Heart right ventricle (tissue), 16 donors: ENCODE data around the gene CRMP1. TPM values are rescaled to one million over a fixed set of nuclear protein-coding genes. Genes with fewer than 3 reads are reported as not detected.

ENCODE experiments used
- ATAC-seq, 8 donors: fragments of 200-7000 bp; cut with Tn5 transposase; one replicate each; pipeline ENCODE4 v1.9.1; 2020; ENCODE audit warnings: mild to moderate bottlenecking in 8 of 8, moderate library complexity in 8 of 8, moderate number of reproducible peaks in 1 of 8
- DNase-seq, 2 donors: peaks; one replicate each; pipeline ENCODE4 v3.0.0-alpha.2; 2020
- H3K27ac ChIP-seq, 10 donors: fragments of 200-600 bp; sonication (generic) in 2 of 10; one replicate each; pipeline versions ENCODE4 v1.5.0 to v1.8.0; 2020 to 2022; ENCODE audit warnings: mild to moderate bottlenecking in 3 of 10
- H3K27me3 ChIP-seq, 7 donors: fragments of 200-600 bp; one replicate each; pipeline ENCODE4 v1.8.0; 2021 to 2022; ENCODE audit warnings: mild to moderate bottlenecking in 2 of 7
- H3K36me3 ChIP-seq, 9 donors: fragments of 200-600 bp; sonication (generic) in 1 of 9; one replicate each; pipeline versions ENCODE4 v1.5.0 to v1.8.0; 2020 to 2022; ENCODE audit warnings: mild to moderate bottlenecking in 2 of 9
- H3K4me1 ChIP-seq, 9 donors: fragments of 200-600 bp; sonication (generic) in 1 of 9; one replicate each; pipeline versions ENCODE4 v1.5.0 to v1.8.0; 2020 to 2022; ENCODE audit warnings: mild to moderate bottlenecking in 4 of 9
- H3K4me3 ChIP-seq, 10 donors: fragments of 200-600 bp; sonication (generic) in 2 of 10; one replicate each; pipeline versions ENCODE4 v1.5.0 to v1.8.0; 2020 to 2022; ENCODE audit warnings: mild to moderate bottlenecking in 7 of 10, moderate library complexity in 2 of 10
- H3K9me3 ChIP-seq, 11 donors: fragments of 200-600 bp in 10 of 11; sonication (generic) in 2 of 11; one replicate each; pipeline versions ENCODE4 v1.5.0 to v1.8.0; 2013 to 2022; ENCODE audit warnings: mild to moderate bottlenecking in 2 of 11, control low read depth in 1 of 11, moderate library complexity in 1 of 11
- CTCF ChIP-seq, 9 donors: fragments of 200-600 bp; sonication (generic) in 2 of 9; IDR thresholded peaks; one replicate each; pipeline versions ENCODE4 v1.5.0 to v1.8.0; 2021 to 2022; ENCODE audit warnings: antibody characterized with exemption in 9 of 9, mild to moderate bottlenecking in 5 of 9, moderate library complexity in 1 of 9
- whole genome bisulfite sequencing, 2 donors: extraction: QIAGEN DNeasy Blood & Tissue Kit; methylation state at CpG; one replicate each; pipeline ENCODE4 v1.1.7; 2013; ENCODE audit warnings: inconsistent platforms in 1 of 2; 5-methylcytosine and 5-hydroxymethylcytosine counted together
- intact Hi-C, 10 donors: fragments of 100-400 bp; cut with DNase I; formaldehyde crosslinking; loops; one replicate each; pipeline versions ENCODE4 v1.11.1 to v1.14.2; 2022
- polyA plus RNA-seq, 2 donors: library from polyadenylated mRNA; stranded (reverse); fragments of 200-250 nt; gene quantifications; one replicate each; pipeline ENCODE4 v1.2.3, GENCODE V29; 2013
- total RNA-seq, 10 donors: library from RNA; stranded (reverse); fragmentation: NEBNext Ultra II Directional in 3 of 10; extraction: Animal tissue kit (Norgen Biotek cat#: 25700) in 3 of 10; gene quantifications; one replicate each; pipeline versions ENCODE4 v1.2.1 to v1.2.4, GENCODE V29; 2021 to 2023
- donor health status: Arrhythmogenic right ventricular cardiomyopathy.
- donor health status: ischemic (EF 13 %, LVEDD 7.1; RV severe dilation, severe dysfunction).
- donor health status: healthy with polysubstance abuse.
- donor health status: DM: no; HTN: yes; CAD: no.
- donor health status: DM: no; HTN: no; CAD: no.
- donor health status: ischemic (EF 25% LVEDD 6.9; RV normal size, moderate dysfunction).
- donor health status: ischemic (EF 25% LVEDD 5.7; RV mildly dilated, moderate dysfunction).
- donor health status: healthy.
- donor health status: DM: yes; HTN: yes; CAD: no.
- donor health status: Ischemic cardiomyopathy.
- donor health status: ischemic (EF 35%, LVEDD 5.7; RV mildly dilated, moderate dysfunction).
- donor health status: nonischemic (EF 11% LVEDD 7.7; RV severe dilation, severe dysfunction).
- donor health status: DM: yes; HTN: yes; CAD: no.
- donor health status: PGD.
- donor health status: ischemic (EF 29% LVEDD 5.4; RV normal size, mild dysfunction).
- donor health status: nonischemic (EF 23%, LVEDD 6.1; RV moderate dilation, normal function).

CRMP1 gene
- total and polyA plus RNA-seq, 12 donors = 0.40 to 2.3 (median 0.95) TPM

GRCh38 chr4:5927747-5928146 is 34.9 kb upstream of the CRMP1 start:
- no peak overlapping the region for H3K4me3 ChIP-seq
- no peak for ATAC-seq
- no peak for TF ChIP-seq CTCF (IDR thresholded peaks at IDR 0.05)
- H3K27ac ChIP-seq = no peak overlapping the region
- 65 to 77% methylated on average over 4 of the region's 4 CpGs for WGBS, 2 donors
- peaks cover 0 to 70% (median 53%) of the 10 kb centered on the region in 7 donors for H3K27me3 ChIP-seq
- H3K36me3 ChIP-seq = no peaks in the 10 kb centered on the region
- H3K4me1 ChIP-seq = no peaks in the 10 kb centered on the region
- no peak for DNase-seq
- intact Hi-C loops = no loop called here
- no peaks in the 10 kb centered on the region for H3K9me3 ChIP-seq

GRCh38 chr4:5927116-5927515 is 34.2 kb upstream of the CRMP1 start:
- no peaks in the 10 kb centered on the region for H3K9me3 ChIP-seq
- intact Hi-C loops = no loop called here
- H3K4me1 ChIP-seq = no peaks in the 10 kb centered on the region
- H3K4me3 ChIP-seq = no peak overlapping the region
- TF ChIP-seq CTCF (IDR thresholded peaks at IDR 0.05) = no peak
- ATAC-seq = no peak
- no peaks in the 10 kb centered on the region for H3K36me3 ChIP-seq
- no peak overlapping the region for H3K27ac ChIP-seq
- WGBS, 2 donors = 79 to 84% methylated on average over 3 of the region's 3 CpGs
- no peak for DNase-seq
- peaks cover 0 to 72% (median 57%) of the 10 kb centered on the region in 7 donors for H3K27me3 ChIP-seq

DNA sequence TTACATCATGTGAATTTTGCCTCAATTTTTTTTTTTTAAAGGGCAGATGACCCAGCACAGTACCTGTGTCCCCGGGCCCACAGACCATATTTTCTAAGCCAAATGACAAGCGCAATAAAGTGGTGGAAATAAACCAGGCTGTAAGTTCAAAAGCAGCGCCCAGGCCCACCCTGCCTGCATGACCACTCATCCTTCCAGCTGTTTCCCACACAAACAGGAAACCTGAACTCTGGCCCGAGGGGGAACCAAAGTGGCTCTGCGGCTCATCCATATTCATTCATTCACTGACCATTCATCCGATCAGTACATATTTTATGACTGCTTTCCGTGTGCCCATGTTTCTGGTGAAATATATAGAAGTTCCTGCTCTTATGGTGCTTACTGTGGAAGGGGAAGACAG is 33.7 kb upstream of the CRMP1 start:
- Histone ChIP-seq H3K27me3 (peaks cover 0 to 72% (median 55%) of the 10 kb centered on the region in 7 donors), H3K36me3 (no peaks in the 10 kb centered on the region), H3K27ac (no peak overlapping the region), H3K4me3 (no peak overlapping the region), H3K9me3 (no peaks in the 10 kb centered on the region), H3K4me1 (no peaks in the 10 kb centered on the region)
- no peak for TF ChIP-seq CTCF (IDR thresholded peaks at IDR 0.05)
- intact Hi-C loops = no loop called here
- no peak for ATAC-seq
- 63 to 76% methylated on average over 7 of the region's 7 CpGs for WGBS, 2 donors
- no peak for DNase-seq

- ATAC-seq = no peak
- no peaks in the 10 kb centered on the region for H3K9me3 ChIP-seq
- H3K4me1 ChIP-seq = no peaks in the 10 kb centered on the region
- 80 to 86% methylated on average over 16 of the region's 16 CpGs for WGBS, 2 donors
- peaks cover 0 to 71% (median 53%) of the 10 kb centered on the region in 7 donors for H3K27me3 ChIP-seq
- H3K4me3 ChIP-seq = no peak overlapping the region
- intact Hi-C loops = no loop called here
- no peak for TF ChIP-seq CTCF (IDR thresholded peaks at IDR 0.05)
- DNase-seq = no peak
- no peak overlapping the region for H3K27ac ChIP-seq
- H3K36me3 ChIP-seq = no peaks in the 10 kb centered on the region
Measured at GRCh38 chr4:5925419-5926200, 32.7 kb upstream of the CRMP1 start.
